GM19467 (cell line): Measurements from ENCODE around the gene GAST.

Experiments used
- ATAC-seq: cut with Tn5 transposase; IDR thresholded peaks from one replicate; pipeline ENCODE4 v1.9.1; 2021; ENCODE audit warnings: mild to moderate bottlenecking, moderate library complexity; ENCODE audit not compliant: unreplicated experiment

The GAST gene

DNA sequence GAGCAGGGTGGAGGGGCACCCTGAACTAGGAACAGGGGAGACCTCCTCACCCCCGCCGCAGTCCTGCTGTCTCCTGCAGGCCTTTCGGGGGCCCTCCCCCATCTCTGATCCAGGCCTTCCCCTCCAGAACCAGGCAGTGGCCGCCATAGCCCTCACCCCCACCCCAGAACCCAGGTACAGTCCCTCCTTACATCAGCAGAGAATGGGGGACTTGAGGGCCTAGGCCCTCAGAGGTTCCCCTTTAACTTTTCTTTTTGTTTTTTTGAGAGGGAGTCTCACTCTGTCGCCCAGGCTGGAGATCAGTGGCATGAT is 26.6 kb downstream of the GAST start:
- no peak for ATAC-seq

- no peak for ATAC-seq
Observed at GRCh38 chr17:41739661-41740352, 27.7 kb downstream of the GAST start.

- ATAC-seq, result no peak
Observed at GRCh38 chr17:41740506-41740905, 28.4 kb downstream of the GAST start.

GRCh38 chr17:41741709-41742108 is 29.6 kb downstream of the GAST start:
- no peak for ATAC-seq

DNA sequence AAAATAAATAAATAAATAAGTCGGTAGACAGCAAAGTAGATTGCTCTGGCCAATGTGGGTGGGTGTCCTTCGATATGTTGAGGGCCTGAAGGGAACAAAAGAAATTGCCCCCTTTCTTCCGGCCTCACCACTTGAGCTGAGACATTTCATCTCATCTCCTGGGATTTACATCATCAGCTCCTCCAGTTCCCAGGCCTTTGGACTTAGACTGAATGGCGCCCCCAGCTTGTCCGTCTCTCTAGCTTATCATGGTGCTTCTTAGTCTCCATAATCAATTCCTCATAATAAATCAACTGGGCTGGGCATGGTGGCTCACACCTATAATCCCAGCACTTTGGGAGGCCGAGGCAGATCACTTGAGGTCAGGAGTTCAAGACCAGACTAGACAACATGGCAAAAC is 36.1 kb downstream of the GAST start:
- no peak for ATAC-seq

DNA sequence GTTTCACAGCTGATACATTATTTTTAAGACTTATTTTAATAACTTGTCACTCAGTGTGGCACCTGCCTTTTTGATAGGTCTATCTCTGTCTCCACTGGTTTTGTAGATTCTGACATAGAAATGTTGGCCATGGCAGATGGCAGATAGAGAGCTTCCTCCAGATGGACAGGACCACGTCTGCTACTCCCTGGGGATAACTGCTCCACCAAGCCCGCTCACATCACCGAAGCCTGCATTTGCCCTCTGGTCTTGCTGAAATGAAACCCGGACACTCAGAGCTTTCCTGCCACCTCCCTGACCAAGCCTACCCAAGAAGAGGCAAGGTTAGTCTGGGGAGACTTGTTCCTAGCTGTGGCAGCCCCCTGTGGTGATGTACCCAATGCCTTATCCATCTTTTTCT is 38.7 kb downstream of the GAST start:
- no peak for ATAC-seq

GRCh38 chr17:41751288-41751687 is 39.2 kb downstream of the GAST start:
- ATAC-seq, result no peak

DNA sequence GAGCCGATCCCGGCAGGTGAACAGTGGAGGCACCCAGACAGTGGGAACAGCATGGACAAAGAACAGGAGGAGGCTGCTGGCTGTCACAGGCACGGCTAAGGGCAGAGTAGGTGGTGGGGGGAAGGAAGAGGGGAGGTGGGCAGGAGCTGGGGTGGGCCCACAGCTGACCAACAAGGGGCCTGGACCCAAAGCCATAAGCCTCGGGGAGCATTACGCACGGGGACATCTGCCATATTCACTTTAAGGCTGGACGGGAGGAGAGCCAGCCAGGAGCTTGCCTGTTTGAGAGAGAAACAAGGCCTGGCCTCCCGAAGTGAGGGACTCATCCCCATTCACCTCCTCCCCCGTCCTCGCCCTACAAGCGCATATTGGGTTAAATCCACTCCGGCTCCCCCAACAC is 41.9 kb downstream of the GAST start:
- ATAC-seq, result no peak

DNA sequence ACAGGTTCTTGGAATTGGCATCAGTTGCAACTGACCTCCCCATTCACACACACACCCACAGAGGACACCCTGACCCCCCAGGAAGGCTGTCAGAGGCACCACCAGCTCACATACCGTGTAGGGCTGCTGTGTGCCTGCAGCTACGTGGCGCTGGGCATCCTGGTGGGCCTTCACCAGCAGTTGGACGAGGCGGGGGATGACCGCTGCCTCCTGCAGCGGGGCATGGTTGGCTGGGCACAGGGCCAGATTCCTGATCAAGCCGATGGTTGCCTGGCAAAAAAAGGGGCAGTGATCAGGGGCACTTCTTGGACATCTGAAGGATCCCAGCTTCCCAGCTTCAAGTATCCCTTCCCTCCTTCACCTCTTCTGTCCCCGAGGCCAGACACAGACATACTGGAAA is 46.5 kb downstream of the GAST start:
- ATAC-seq, result no peak

GRCh38 chr17:41760878-41761277 is 48.7 kb downstream of the GAST start:
- ATAC-seq, result no peak

DNA sequence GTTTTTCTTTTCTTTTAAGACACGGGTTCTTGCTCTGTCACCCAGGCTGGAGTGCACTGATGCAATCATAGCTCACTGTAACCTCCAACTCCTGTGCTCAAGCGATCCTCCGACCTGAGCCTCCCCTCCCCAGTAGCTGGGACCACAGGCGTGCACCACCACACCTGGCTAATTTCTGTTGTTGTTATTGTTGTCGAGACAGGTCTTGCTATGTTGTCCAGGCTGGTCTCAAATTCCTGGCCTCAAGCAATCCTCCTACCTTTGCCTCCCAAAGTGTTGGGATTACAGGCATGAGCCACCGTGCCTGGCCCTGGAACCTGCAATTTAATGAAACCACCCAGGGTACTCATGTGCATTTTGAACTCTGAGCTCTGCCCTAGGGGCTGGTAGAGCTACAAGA is 50.3 kb downstream of the GAST start:
- no peak for ATAC-seq

GRCh38 chr17:41762841-41763240 is 50.7 kb downstream of the GAST start:
- no peak for ATAC-seq

GRCh38 chr17:41763327-41763726 is 51.2 kb downstream of the GAST start:
- no peak for ATAC-seq
